ACHN (cell line): Measurements from ENCODE around the gene PLAAT2.

Source experiments
- DNase-seq: peaks from one replicate; pipeline ENCODE4 v3.0.0-alpha.2; 2015
- in situ Hi-C: cut with HindIII; loops from 2 replicates; pipeline ENCODE4 v1.10.0; 2017; ENCODE audit warnings: low sequenced_read_pairs, low pct_ligation_motif_present, low pct_unique_long_range_greater_than_20kb

PLAAT2 gene

GRCh38 chr11:63505857-63506528 is 57.2 kb downstream of the PLAAT2 start, which contains the start of gene LGALS12:
LGALS12 (plus strand) TSS chr11:63506084; CDS start chr11:63506459, 375 bp downstream.
- in situ Hi-C loops, result no loop called here
- DNase-seq, result no peak

- DNase-seq, result no peak
- in situ Hi-C loops, result no loop called here
Measured at GRCh38 chr11:63504933-63505586, 58.1 kb downstream of the PLAAT2 start.

GRCh38 chr11:63504054-63504453 is 59.1 kb downstream of the PLAAT2 start:
- in situ Hi-C loops, result no loop called here
- DNase-seq, result no peak

- in situ Hi-C loops, result no loop called here
- DNase-seq, result no peak
Measured at GRCh38 chr11:63503492-63503891, 59.7 kb downstream of the PLAAT2 start.
